ENCODE results near the gene NDUFS4.
"Not testable (repeated sequence)": the region's sequence is repeated elsewhere in the genome, so short reads cannot be mapped to it uniquely, and the experiment has no call there.

The NDUFS4 gene

GRCh38 chr5:53560506-53561191 lies at the start of gene NDUFS4:
TSS of gene NDUFS4 (plus strand) at chr5:53560639. CDS start at chr5:53560663, 24 bp downstream.
- DNase-seq (ENCODE audit: low read depth in 2 of 2), result peak; percentile 66 to 70

- DNase-seq (ENCODE audit: low read depth in 2 of 2), result no peak
Measured at GRCh38 chr5:53512539-53512938, 47.9 kb upstream of the NDUFS4 start.

GRCh38 chr5:53515988-53516387 lies 44.5 kb upstream of the NDUFS4 start:
- no peak for DNase-seq (ENCODE audit: low read depth in 2 of 2)

- no peak for DNase-seq (ENCODE audit: low read depth in 2 of 2)
Measured at GRCh38 chr5:53520813-53521212, 39.6 kb upstream of the NDUFS4 start.

- no peak for DNase-seq (ENCODE audit: low read depth in 2 of 2)
Measured at GRCh38 chr5:53537711-53538110, 22.7 kb upstream of the NDUFS4 start.

GRCh38 chr5:53540739-53541138 lies 19.7 kb upstream of the NDUFS4 start:
- not testable (repeated sequence) for DNase-seq (ENCODE audit: low read depth in 2 of 2)

- no peak for DNase-seq (ENCODE audit: low read depth in 2 of 2)
Measured at GRCh38 chr5:53541859-53542258, 18.6 kb upstream of the NDUFS4 start.

- no peak for DNase-seq (ENCODE audit: low read depth in 2 of 2)
Measured at GRCh38 chr5:53542926-53543325, 17.5 kb upstream of the NDUFS4 start.

GRCh38 chr5:53543401-53543800 lies 17.0 kb upstream of the NDUFS4 start:
- no peak for DNase-seq (ENCODE audit: low read depth in 2 of 2)

GRCh38 chr5:53545744-53546143 lies 14.7 kb upstream of the NDUFS4 start:
- no peak for DNase-seq (ENCODE audit: low read depth in 2 of 2)

GRCh38 chr5:53547226-53547625 lies 13.2 kb upstream of the NDUFS4 start:
- DNase-seq (ENCODE audit: low read depth in 2 of 2), result no peak

- not testable (repeated sequence) for DNase-seq (ENCODE audit: low read depth in 2 of 2)
Measured at GRCh38 chr5:53548501-53548900, 11.9 kb upstream of the NDUFS4 start.

GRCh38 chr5:53549792-53550191 lies 10.6 kb upstream of the NDUFS4 start:
- DNase-seq (ENCODE audit: low read depth in 2 of 2), result no peak

GRCh38 chr5:53552561-53552960 lies 7.9 kb upstream of the NDUFS4 start:
- no peak for DNase-seq (ENCODE audit: low read depth in 2 of 2)

GRCh38 chr5:53554444-53554843 lies 6.0 kb upstream of the NDUFS4 start:
- DNase-seq (ENCODE audit: low read depth in 2 of 2), result no peak

- DNase-seq (ENCODE audit: low read depth in 2 of 2), result no peak
Measured at GRCh38 chr5:53555160-53555559, 5.3 kb upstream of the NDUFS4 start.

GRCh38 chr5:53556001-53556400 lies 4.4 kb upstream of the NDUFS4 start:
- no peak for DNase-seq (ENCODE audit: low read depth in 2 of 2)

GRCh38 chr5:53557386-53557785 lies 3.1 kb upstream of the NDUFS4 start:
- DNase-seq (ENCODE audit: low read depth in 2 of 2), result no peak

GRCh38 chr5:53558966-53559365 lies 1.5 kb upstream of the NDUFS4 start:
- no peak for DNase-seq (ENCODE audit: low read depth in 2 of 2)

GRCh38 chr5:53560028-53560427 lies 411 bp upstream of the NDUFS4 start:
- no peak for DNase-seq (ENCODE audit: low read depth in 2 of 2)

GRCh38 chr5:53568401-53568800 lies 8.0 kb downstream of the NDUFS4 start:
- no peak for DNase-seq (ENCODE audit: low read depth in 2 of 2)

- DNase-seq (ENCODE audit: low read depth in 2 of 2), result no peak
Measured at GRCh38 chr5:53568871-53569270, 8.4 kb downstream of the NDUFS4 start.

GRCh38 chr5:53569453-53569852 lies 9.0 kb downstream of the NDUFS4 start:
- DNase-seq (ENCODE audit: low read depth in 2 of 2), result no peak

GRCh38 chr5:53571403-53571802 lies 11.0 kb downstream of the NDUFS4 start:
- DNase-seq (ENCODE audit: low read depth in 2 of 2), result no peak
